Breast epithelium (tissue), 4 donors: ENCODE results near the gene PET117. TPM values are rescaled to one million over a fixed set of nuclear protein-coding genes. Genes with fewer than 3 reads are reported as not detected.

Experiments
- DNase-seq, 2 donors: peaks; one replicate each; pipeline ENCODE4 v3.0.0-alpha.2; 2019; ENCODE audit warnings: low spot score in 2 of 2
- H3K27ac ChIP-seq, 2 donors: fragments of 200-600 bp; sonication (generic) in 1 of 2; one replicate each; pipeline ENCODE4 v1.5.1; 2016 to 2019; ENCODE audit warnings: mild to moderate bottlenecking in 1 of 2
- H3K27me3 ChIP-seq, 2 donors: fragments of 200-600 bp; sonication (generic) in 1 of 2; one replicate each; pipeline versions ENCODE4 v1.5.1 to v1.6.0; 2017 to 2019; ENCODE audit warnings: control low read depth in 1 of 2, mild to moderate bottlenecking in 1 of 2
- H3K36me3 ChIP-seq: fragments of 200-600 bp; one replicate; pipeline ENCODE4 v1.5.1; 2019
- H3K4me1 ChIP-seq, 2 donors: fragments of 200-600 bp; sonication (generic); one replicate each; pipeline ENCODE4 v1.5.1; 2016 to 2019; ENCODE audit warnings: control low read depth in 1 of 2
- H3K4me3 ChIP-seq, 3 donors: fragments of 200-600 bp; sonication (generic); 1 replicate in 2 of 3; 2 replicates in 1 of 3; pipeline ENCODE4 v1.5.1; 2016 to 2019; ENCODE audit warnings: mild to moderate bottlenecking in 3 of 3, moderate library complexity in 2 of 3
- H3K9me3 ChIP-seq, 2 donors: fragments of 200-600 bp; sonication (generic) in 1 of 2; one replicate each; pipeline ENCODE4 v1.5.1; 2016 to 2019; ENCODE audit warnings: control low read depth in 1 of 2
- POLR2A ChIP-seq: fragments of 450-650 bp; IDR thresholded peaks from one replicate; pipeline ENCODE4 v1.6.1; 2016; ENCODE audit warnings: antibody characterized with exemption, mild to moderate bottlenecking, moderate library complexity
- POLR2AphosphoS5 ChIP-seq, 3 donors: sonication (generic); formaldehyde crosslinking; IDR thresholded peaks; one replicate each; pipeline ENCODE4 v1.6.1; 2017; ENCODE audit warnings: antibody characterized with exemption in 3 of 3
- intact Hi-C: fragments of 100-400 bp; cut with DNase I; formaldehyde crosslinking; loops from one replicate; pipeline ENCODE4 v1.15.1; 2023; ENCODE audit warnings: low total_unique reads
- total RNA-seq, 3 donors: library from RNA; depleted of rRNA; stranded (reverse); fragments of >200 nt; gene quantifications; one replicate each; pipeline ENCODE4 v1.1.0, GENCODE V29; 2016
- TF ChIP-seq, protein P1 (sequence below), 3 donors: fragments of 450-650 bp; IDR thresholded peaks; one replicate each; pipeline ENCODE4 v1.5.1; 2016 to 2017; ENCODE audit warnings: antibody characterized with exemption in 3 of 3, mild to moderate bottlenecking in 3 of 3, moderate library complexity in 3 of 3

PET117 gene
- total RNA-seq, 3 donors from 2014 or later = 12.3 to 13.8 (median 13.6) TPM

DNA sequence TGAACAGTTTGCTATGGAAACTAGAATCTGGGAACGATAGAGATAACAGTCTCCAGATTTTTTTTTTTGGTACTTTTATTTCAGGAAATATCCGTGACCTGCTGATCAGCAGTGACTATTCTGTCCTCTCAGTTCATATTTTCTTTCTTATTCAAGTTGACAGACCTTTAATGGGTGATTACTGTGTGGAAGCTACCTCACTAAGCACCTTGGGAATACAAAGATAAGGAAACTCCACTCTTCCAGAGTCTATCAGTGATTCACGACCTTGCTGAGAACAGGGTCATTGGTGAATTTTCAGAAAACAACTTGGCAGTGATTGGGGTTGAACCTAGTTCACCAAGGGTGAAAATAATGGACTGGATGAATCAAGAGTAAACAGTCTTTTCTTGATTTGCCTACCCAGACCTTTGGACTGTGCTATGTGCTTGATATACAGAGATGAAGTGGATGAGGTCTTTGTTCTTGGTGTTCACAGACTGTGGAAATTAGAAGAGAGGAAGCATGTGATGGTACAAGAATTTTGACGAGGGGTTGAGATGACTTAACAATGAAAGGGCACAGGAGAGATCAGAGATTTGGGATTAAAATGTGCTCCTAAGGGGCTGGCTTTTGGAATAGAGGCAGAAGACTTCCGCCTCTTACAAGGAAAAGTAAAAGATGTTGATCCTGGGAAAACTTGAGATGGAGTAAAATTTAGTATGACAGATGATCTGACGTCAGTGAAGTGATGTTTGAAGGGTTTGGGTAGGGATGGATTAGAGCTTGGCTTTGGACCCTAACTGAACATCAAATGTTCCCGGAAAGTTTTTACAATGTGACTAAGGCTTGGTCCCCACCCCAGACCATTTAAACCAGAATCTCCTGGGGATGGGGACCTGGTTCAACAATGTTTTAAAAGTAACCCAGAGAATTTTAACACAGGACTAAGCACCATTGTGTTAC is 1.2 kb downstream of the PET117 start:
- H3K27me3 ChIP-seq = no peaks in the 10 kb centered on the region
- intact Hi-C loops = no loop called here
- H3K9me3 ChIP-seq = no peaks in the 10 kb centered on the region
- H3K36me3 ChIP-seq = no peaks in the 10 kb centered on the region
- DNase-seq = no peak
- peak overlapping the region; percentile 91 to 94 for H3K27ac ChIP-seq
- TF ChIP-seq, protein P1, sequence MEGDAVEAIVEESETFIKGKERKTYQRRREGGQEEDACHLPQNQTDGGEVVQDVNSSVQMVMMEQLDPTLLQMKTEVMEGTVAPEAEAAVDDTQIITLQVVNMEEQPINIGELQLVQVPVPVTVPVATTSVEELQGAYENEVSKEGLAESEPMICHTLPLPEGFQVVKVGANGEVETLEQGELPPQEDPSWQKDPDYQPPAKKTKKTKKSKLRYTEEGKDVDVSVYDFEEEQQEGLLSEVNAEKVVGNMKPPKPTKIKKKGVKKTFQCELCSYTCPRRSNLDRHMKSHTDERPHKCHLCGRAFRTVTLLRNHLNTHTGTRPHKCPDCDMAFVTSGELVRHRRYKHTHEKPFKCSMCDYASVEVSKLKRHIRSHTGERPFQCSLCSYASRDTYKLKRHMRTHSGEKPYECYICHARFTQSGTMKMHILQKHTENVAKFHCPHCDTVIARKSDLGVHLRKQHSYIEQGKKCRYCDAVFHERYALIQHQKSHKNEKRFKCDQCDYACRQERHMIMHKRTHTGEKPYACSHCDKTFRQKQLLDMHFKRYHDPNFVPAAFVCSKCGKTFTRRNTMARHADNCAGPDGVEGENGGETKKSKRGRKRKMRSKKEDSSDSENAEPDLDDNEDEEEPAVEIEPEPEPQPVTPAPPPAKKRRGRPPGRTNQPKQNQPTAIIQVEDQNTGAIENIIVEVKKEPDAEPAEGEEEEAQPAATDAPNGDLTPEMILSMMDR (IDR thresholded peaks at IDR 0.05) = no peak
- no peak for TF ChIP-seq POLR2AphosphoS5 (IDR thresholded peaks at IDR 0.05)
- TF ChIP-seq POLR2A = no peak
- H3K4me1 ChIP-seq = peaks cover 10 to 16% of the 10 kb centered on the region in 2 donors
- H3K4me3 ChIP-seq = peak overlapping the region; percentile 83 to 97 (median 94)

DNA sequence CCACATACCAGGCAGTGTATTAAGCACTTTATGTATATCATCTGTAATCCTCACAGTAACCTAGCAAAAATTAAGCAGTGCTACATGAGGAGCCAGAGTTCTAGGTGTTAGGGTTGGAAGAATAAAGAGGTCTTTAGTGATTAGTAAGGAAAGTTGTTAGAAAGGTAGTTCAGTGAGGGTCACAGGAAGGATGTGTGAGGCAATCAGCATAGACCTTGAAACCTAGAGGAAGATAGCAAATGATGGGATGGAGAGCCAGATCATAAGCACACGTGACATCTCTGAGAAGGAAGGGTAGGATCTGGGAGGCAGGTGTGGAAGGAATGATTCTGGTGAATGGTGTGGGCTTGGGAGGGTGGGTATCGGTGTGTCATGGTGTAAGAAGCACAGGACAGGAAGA is 2.2 kb downstream of the PET117 start:
- no peaks in the 10 kb centered on the region for H3K36me3 ChIP-seq
- intact Hi-C loops = no loop called here
- TF ChIP-seq, protein P1 (IDR thresholded peaks at IDR 0.05) = no peak
- TF ChIP-seq POLR2AphosphoS5 (IDR thresholded peaks at IDR 0.05) = no peak
- no peak for TF ChIP-seq POLR2A
- peaks cover 10 to 16% of the 10 kb centered on the region in 2 donors for H3K4me1 ChIP-seq
- no peaks in the 10 kb centered on the region for H3K9me3 ChIP-seq
- H3K27ac ChIP-seq = no peak overlapping the region
- H3K4me3 ChIP-seq = no peak overlapping the region
- no peak for DNase-seq
- no peaks in the 10 kb centered on the region for H3K27me3 ChIP-seq

- Histone ChIP-seq H3K27ac (no peak overlapping the region), H3K9me3 (no peaks in the 10 kb centered on the region), H3K36me3 (no peaks in the 10 kb centered on the region), H3K27me3 (no peaks in the 10 kb centered on the region), H3K4me3 (no peak overlapping the region), H3K4me1 (peaks cover 0 to 5% of the 10 kb centered on the region in 2 donors)
- TF ChIP-seq, protein P1 (IDR thresholded peaks at IDR 0.05) = no peak
- TF ChIP-seq POLR2AphosphoS5 (IDR thresholded peaks at IDR 0.05) (no peak), POLR2A (no peak)
- intact Hi-C loops = no loop called here
- no peak for DNase-seq
Measured at GRCh38 chr20:18144541-18145099, 7.0 kb downstream of the PET117 start.

DNA sequence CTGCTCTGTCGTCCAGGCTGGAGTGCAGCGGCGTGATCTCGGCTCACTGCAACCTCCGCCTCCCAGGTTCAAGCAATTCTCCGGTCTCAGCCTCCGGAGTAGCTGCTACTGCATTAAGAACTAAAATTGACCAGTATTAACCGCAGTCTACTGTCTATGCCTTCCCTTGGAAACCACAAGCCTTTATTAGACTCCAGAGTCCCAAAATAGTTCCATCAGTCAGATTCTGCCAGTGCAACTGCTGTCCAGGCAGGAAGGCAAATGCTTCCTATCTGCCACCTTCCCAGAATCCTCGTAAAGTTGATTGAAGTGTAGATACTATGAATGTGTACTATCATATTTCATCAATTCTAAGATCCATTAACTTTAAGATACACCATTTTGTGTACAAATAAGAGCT is 16.7 kb downstream of the PET117 start:
- no peak overlapping the region for H3K27ac ChIP-seq
- no peak overlapping the region for H3K4me3 ChIP-seq
- H3K36me3 ChIP-seq = no peaks in the 10 kb centered on the region
- no peaks in the 10 kb centered on the region for H3K4me1 ChIP-seq
- no peaks in the 10 kb centered on the region for H3K27me3 ChIP-seq
- DNase-seq = no peak
- H3K9me3 ChIP-seq = no peaks in the 10 kb centered on the region
- intact Hi-C loops = no loop called here
- TF ChIP-seq, protein P1 (IDR thresholded peaks at IDR 0.05) = no peak
- TF ChIP-seq POLR2AphosphoS5 (IDR thresholded peaks at IDR 0.05) (no peak), POLR2A (no peak)

DNA sequence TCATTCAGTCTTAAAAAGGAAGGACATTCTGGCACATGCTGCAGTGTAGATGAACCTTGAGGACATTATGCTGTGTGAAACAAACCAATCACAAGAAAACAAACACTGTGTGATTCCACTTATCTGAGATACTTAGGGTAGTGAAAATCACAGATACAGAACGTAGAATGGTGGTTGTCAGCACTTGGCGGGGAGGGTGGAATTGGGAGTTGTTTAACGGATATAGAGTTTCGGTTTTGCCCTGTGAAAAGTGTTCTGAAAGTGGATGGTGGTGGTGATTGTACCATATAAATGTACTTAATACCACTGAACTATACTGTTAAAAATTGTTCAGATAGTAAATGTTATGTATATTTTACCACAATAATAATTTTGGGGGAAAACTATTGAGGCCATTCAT is 18.4 kb downstream of the PET117 start:
- H3K9me3 ChIP-seq = no peaks in the 10 kb centered on the region
- H3K4me1 ChIP-seq = no peaks in the 10 kb centered on the region
- no peaks in the 10 kb centered on the region for H3K36me3 ChIP-seq
- H3K27ac ChIP-seq = no peak overlapping the region
- no peak overlapping the region for H3K4me3 ChIP-seq
- H3K27me3 ChIP-seq = no peaks in the 10 kb centered on the region
- intact Hi-C loops = no loop called here
- TF ChIP-seq, protein P1 (IDR thresholded peaks at IDR 0.05) = no peak
- no peak for TF ChIP-seq POLR2A
- TF ChIP-seq POLR2AphosphoS5 (IDR thresholded peaks at IDR 0.05) = no peak
- no peak for DNase-seq
